Retinal pigment epithelial cell (primary cell): ENCODE data around the gene ZNF217.
"Not testable (repeated sequence)": the region's sequence is repeated elsewhere in the genome, so short reads cannot be mapped to it uniquely, and the experiment has no call there.

Source experiments
- DNase-seq: peaks from one replicate; pipeline ENCODE4 v3.0.0-alpha.2; 2010; ENCODE audit warnings: low read depth
- H3K4me3 ChIP-seq: 2 replicates; pipeline ENCODE4 v1.5.1; 2011; ENCODE audit warnings: mild to moderate bottlenecking, low read length, control low read depth, moderate library complexity
- TF ChIP-seq, protein P1 (sequence below): conservative IDR thresholded peaks from 2 replicates; pipeline ENCODE4 v1.5.1; 2011; ENCODE audit warnings: low read depth, low read length, control low read depth, inconsistent platforms

Gene ZNF217

DNA sequence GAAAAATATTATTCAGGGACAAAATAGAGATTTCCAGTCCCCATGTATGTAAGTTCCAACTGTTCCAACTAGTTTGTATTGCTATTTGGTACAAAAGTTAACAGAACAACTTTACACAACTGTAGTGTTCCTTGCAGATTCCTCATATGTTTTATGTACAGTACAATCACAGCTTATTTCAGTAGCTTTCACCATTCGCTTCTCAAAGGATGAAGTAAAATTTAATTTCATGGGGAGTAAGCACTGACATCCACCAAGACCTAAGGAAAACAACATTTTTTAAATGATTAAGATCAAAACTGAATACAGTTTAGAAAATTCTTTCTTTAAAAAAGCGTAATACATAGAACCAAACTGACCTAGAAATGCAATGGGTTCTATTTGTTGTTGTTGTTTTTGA, 24.6 kb downstream of the ZNF217 start:
- no peak for DNase-seq
- TF ChIP-seq, protein P1, sequence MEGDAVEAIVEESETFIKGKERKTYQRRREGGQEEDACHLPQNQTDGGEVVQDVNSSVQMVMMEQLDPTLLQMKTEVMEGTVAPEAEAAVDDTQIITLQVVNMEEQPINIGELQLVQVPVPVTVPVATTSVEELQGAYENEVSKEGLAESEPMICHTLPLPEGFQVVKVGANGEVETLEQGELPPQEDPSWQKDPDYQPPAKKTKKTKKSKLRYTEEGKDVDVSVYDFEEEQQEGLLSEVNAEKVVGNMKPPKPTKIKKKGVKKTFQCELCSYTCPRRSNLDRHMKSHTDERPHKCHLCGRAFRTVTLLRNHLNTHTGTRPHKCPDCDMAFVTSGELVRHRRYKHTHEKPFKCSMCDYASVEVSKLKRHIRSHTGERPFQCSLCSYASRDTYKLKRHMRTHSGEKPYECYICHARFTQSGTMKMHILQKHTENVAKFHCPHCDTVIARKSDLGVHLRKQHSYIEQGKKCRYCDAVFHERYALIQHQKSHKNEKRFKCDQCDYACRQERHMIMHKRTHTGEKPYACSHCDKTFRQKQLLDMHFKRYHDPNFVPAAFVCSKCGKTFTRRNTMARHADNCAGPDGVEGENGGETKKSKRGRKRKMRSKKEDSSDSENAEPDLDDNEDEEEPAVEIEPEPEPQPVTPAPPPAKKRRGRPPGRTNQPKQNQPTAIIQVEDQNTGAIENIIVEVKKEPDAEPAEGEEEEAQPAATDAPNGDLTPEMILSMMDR, result no peak
- no peak overlapping the region for H3K4me3 ChIP-seq

DNA sequence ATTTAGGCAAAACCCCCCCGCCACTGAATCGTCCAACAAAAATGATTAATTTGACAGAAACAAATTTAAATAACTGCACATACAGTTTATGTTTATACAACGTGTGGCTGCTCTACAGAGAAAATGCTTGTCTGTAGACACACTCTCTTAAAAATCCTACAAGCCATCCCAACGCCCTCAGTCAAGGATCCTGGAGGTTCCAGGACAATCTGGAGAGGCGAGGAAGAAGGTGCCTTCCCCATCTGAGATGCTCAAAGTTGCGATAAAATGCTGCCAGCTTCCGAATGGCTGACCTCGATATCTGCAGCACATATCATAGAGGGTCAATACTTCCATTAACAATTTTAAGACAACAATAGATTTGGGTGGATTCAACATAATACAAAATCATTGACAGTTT, 25.3 kb downstream of the ZNF217 start:
- DNase-seq, result no peak
- no peak overlapping the region for H3K4me3 ChIP-seq
- TF ChIP-seq, protein P1, result no peak

DNA sequence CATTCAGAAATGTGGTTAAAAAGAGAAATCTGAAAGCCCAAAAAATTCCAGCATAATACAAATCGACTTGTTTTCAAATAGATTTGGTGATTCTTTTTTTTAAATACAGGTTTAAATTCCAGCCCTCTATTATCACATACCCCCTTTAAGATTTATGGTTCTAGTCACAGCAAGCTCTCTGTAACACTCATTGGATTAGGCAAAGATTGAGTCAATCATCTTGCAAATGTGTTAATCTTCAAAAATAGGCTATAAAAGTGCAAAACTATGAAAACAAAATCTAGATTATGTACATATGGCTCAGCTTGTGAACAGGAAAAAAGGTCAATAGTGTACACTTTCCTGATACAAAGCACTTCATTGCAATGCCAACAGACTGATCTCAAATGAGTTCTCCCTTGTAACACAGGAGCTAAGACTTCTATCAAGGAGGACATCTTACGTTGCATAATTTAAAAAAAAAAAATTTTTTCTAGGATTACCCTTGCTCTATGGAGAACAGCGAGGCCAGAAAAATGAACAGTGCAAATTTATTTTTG, 26.2 kb downstream of the ZNF217 start:
- DNase-seq, result no peak
- no peak overlapping the region for H3K4me3 ChIP-seq
- TF ChIP-seq, protein P1, result no peak

DNA sequence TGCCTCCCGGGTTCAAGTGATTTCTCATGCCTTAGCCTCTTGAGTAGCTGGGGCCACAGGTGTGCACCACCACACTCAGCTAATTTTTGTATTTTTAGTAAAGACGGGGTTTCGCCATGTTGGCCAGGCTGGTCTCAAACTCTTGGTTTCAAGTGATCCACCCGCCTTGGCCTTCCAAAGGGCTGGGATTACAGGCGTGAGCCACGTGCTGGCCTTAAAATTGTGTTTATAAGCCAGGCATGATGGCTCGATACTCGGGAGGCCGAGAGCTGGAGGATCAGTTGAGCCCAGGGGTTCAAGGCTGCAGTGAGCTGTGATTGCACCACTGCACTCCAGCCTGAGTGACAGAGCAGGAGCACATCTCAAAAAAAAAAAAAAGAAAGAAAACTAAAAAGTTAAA, 27.0 kb downstream of the ZNF217 start:
- not testable (repeated sequence) for DNase-seq, H3K4me3 ChIP-seq

DNA sequence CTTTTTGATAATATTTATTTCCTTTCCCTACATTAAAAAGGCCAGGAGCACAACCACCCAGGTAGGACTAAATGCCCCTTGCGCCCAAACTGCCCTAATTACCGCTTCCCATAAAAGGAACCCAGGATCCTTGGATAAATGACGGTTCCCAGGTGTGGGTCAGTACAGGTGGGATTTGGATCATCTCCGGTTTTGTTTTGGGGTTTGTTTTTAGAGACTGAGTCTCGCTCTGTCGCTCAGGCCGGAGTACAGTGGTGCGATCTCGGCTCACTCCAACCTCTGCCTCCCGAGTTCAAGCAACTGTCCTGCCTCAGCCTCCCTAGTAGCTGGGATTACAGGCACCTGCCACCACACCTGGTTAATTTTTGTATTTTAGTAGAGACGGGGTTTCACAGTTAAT, 28.4 kb downstream of the ZNF217 start:
- TF ChIP-seq, protein P1, result no peak
- H3K4me3 ChIP-seq, result no peak overlapping the region
- no peak for DNase-seq

DNA sequence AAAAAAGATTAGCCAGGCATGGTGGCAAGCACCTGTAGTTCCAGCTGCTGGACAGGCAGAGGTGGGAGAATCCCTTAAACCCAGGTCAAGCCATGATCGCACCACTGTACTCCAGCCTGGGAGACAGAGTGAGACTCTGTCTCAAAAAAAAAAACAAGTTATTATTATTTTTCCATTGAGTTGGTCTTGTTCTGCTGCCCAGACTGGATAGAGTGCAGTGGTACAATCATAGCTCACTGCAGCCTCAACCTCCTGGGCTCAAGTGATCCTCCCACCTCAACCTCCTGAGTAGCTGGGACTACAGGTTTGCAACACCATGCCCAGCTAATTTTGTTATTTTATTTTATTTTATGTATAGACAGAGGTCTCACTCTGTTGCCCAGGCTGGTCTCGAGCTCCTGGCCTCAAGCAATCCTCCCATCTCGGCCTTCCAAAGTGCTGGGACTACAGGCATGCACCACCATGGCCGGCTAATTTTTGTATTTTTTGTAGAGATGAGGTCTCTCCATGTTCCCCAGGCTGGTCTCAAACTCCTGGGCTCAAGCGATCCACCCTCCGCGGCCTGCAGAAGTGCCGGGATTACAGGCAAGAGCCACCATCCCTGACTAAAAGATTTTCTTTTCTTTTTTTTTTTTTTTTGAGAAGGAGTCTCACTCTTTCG, 31.4 kb downstream of the ZNF217 start:
- not testable (repeated sequence) for H3K4me3 ChIP-seq, DNase-seq

DNA sequence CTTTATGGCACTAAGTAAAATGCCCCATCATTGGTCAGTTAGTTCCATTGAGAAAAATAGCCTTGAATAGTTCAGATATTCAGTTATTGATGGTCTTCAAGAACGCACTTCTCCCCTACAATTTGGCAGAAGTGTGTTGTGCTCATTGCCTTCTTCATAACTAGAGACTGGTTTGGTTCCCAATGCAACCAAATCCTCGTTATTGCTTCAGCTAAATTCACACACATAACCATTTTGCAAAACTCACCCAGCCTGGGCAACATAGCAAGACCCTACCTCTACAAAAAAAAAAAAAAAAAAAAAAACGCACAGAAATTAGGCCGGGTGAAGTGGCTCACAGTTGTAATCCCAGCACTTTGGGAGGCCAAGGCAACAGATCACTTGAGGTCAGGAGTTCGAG, 32.1 kb downstream of the ZNF217 start:
- TF ChIP-seq, protein P1, result no peak
- no peak for DNase-seq
- H3K4me3 ChIP-seq, result no peak overlapping the region

DNA sequence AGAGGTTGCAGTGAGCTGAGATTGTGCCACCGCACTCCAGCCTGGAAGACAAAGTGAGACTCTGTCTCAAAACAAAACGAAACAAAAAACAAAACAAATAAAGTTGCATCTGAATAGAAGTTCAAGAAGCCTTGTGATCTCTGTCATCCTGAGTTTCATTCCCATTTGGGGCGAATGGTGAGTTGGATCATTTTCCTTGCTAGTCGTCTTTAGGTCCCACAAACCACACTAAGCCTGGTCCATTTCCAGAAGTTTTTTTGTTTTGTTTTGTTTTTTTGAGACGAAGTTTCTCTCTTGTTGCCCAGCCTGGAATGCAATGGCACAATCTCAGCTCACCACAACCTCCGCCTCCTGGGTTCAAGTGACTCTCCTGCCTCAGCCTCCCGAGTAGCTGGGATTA, 33.8 kb downstream of the ZNF217 start:
- DNase-seq, result no peak
- TF ChIP-seq, protein P1, result no peak
- H3K4me3 ChIP-seq, result no peak overlapping the region
